ENCODE results near the gene TNFAIP8. TPM values are rescaled to one million over a fixed set of nuclear protein-coding genes. Genes with fewer than 3 reads are reported as not detected.

The TNFAIP8 gene
- total and polyA plus RNA-seq, 2 donors (not counting 1 experiment from before 2014, with no cell fraction given), result 67.3 to 109 TPM

DNA sequence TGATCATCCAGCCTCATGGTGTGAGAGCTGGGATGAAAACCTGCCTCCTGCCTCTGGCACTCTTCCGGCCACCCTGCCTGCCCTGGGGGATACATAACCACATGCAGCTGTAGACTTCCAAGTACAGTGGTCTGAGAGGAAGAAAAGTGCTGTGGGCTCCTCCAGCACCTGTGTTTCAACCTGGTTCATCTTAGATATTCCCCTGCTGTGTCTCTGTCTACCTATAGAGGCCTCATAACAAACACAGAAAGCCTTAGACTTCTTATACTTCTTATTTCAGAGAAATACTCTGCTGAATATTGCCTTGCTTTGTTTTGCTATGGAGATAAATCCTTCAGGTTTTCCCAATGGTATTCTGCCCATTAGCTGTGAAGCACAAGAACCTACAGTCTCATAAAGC lies 19.6 kb upstream of the TNFAIP8 start:
- peaks cover 95% of the 10 kb centered on the region for H3K4me1 Mint-ChIP-seq
- CTCF ChIA-PET, result interaction anchor here (0.8 to 20.0 kb wide), 9 partner anchors 10 to 348 kb away, joined by 3 to 209 read pairs (median 7); partner anchors contain the start of gene TNFAIP8
- H3K9me3 Mint-ChIP-seq (ENCODE audit: insufficient read depth), result no peaks in the 10 kb centered on the region
- 29% methylated on average over 1 of the region's 1 CpG for WGBS (ENCODE audit: insufficient coverage)
- no peak for TF ChIP-seq EZH2 (IDR thresholded peaks at IDR 0.05; ENCODE audit: borderline replicate concordance, insufficient read depth, low read depth, low read length, poor library complexity, severe bottlenecking)
- TF ChIP-seq, protein P1, sequence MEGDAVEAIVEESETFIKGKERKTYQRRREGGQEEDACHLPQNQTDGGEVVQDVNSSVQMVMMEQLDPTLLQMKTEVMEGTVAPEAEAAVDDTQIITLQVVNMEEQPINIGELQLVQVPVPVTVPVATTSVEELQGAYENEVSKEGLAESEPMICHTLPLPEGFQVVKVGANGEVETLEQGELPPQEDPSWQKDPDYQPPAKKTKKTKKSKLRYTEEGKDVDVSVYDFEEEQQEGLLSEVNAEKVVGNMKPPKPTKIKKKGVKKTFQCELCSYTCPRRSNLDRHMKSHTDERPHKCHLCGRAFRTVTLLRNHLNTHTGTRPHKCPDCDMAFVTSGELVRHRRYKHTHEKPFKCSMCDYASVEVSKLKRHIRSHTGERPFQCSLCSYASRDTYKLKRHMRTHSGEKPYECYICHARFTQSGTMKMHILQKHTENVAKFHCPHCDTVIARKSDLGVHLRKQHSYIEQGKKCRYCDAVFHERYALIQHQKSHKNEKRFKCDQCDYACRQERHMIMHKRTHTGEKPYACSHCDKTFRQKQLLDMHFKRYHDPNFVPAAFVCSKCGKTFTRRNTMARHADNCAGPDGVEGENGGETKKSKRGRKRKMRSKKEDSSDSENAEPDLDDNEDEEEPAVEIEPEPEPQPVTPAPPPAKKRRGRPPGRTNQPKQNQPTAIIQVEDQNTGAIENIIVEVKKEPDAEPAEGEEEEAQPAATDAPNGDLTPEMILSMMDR (IDR thresholded peaks at IDR 0.05), result no peak
- H2AFZ ChIP-seq (ENCODE audit: insufficient read depth, low read depth, low read length, poor library complexity, severe bottlenecking), result no peak overlapping the region
- H3K4me1 ChIP-seq (ENCODE audit: control insufficient read depth in 2 of 2, insufficient read depth in 2 of 2, low read length in 2 of 2), result peaks cover 93 to 99% of the 10 kb centered on the region in 2 donors
- intact Hi-C loops (cut with micrococcal nuclease), result no loop called here
- peak overlapping the region; percentile 70 for H3K4me3 Mint-ChIP-seq
- peak overlapping the region in 2 of 5 experiments; percentile 5 to 14 for H3K4me3 ChIP-seq (ENCODE audit: control extremely low read depth in 1 of 5, extremely low read depth in 1 of 5, insufficient read depth in 1 of 5, low read depth in 2 of 5, low read length in 4 of 5)
- ATAC-seq (ENCODE audit: low read depth) (no peak), DNase-seq (no peak)
- peak overlapping the region; percentile 43 for H3K9ac ChIP-seq (ENCODE audit: low read length)
- H3K9me3 ChIP-seq (ENCODE audit: control extremely low read depth in 1 of 3, control insufficient read depth in 2 of 3, insufficient read depth in 1 of 3, low read length in 2 of 3), result no peaks in the 10 kb centered on the region
- POLR2A ChIA-PET, result interaction anchor here (0.8 to 2.8 kb wide), 4 partner anchors 20 to 63 kb away, joined by 3 to 13 read pairs (median 3); partner anchors contain the start of gene TNFAIP8
- H3K36me3 ChIP-seq (replicated peaks in 1 of 2; ENCODE audit: control extremely low read depth in 1 of 2, control insufficient read depth in 1 of 2, extremely low read depth in 1 of 2, insufficient read depth in 2 of 2, low read length in 1 of 2), result no peaks in the 10 kb centered on the region
- no peaks in the 10 kb centered on the region for H3K27me3 ChIP-seq (replicated peaks in 1 of 4; ENCODE audit: control extremely low read depth in 1 of 4, control insufficient read depth in 3 of 4, insufficient read depth in 4 of 4, low read length in 3 of 4)
- H4K20me1 ChIP-seq (ENCODE audit: control insufficient read depth, insufficient read depth, low read length, poor library complexity, severe bottlenecking), result peaks cover 7% of the 10 kb centered on the region
- peak overlapping the region; percentile 75 for H3K4me2 ChIP-seq (replicated peaks; ENCODE audit: low read depth, low read length, poor library complexity, severe bottlenecking)
- H3K27ac Mint-ChIP-seq, result peak overlapping the region; percentile 90
- H3K27me3 Mint-ChIP-seq, result no peaks in the 10 kb centered on the region
- peak overlapping the region; percentile 87 to 91 for H3K27ac ChIP-seq (ENCODE audit: low read length in 2 of 2)
- peaks cover 100% of the 10 kb centered on the region for H3K79me2 ChIP-seq (ENCODE audit: control insufficient read depth, insufficient read depth, low read length)

DNA sequence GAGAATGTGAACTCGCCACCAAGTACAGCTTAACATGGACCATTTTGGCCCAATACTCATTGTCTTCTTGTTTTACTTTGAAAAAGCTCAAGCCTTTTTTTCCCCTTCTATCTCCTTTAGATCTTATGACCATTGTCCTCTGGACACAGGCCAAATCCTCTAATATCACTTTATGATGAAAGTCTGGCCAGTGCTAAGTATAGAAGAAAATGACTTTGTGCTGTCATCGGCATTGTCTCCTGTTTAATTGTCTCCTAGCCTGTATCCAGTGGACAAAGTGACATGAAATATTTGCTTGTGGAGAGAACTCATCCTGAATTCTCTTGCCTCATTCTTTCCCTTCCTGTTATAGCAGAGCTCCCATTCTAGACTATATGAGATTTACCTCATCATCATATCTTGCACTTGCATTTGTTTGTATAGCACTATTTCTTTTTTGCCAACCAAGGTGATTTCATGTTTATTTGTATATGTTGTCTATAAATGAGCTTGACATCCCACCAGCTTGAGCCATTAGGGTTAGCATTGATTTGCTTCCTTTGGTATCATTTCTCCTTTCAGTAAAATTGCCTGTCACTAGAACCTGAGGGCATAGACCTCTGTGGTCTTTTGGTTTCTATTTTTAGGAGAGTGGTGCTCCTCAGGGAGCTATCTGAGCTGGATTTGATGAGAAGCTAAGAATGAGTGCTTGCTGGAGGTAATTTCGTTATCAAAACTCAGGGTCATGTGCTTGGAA lies 18.8 kb upstream of the TNFAIP8 start:
- Histone ChIP-seq H2AFZ (ENCODE audit: insufficient read depth, low read depth, low read length, poor library complexity, severe bottlenecking) (no peak overlapping the region), H4K20me1 (ENCODE audit: control insufficient read depth, insufficient read depth, low read length, poor library complexity, severe bottlenecking) (peaks cover 7% of the 10 kb centered on the region), H3K36me3 (replicated peaks in 1 of 2; ENCODE audit: control extremely low read depth in 1 of 2, control insufficient read depth in 1 of 2, extremely low read depth in 1 of 2, insufficient read depth in 2 of 2, low read length in 1 of 2) (no peaks in the 10 kb centered on the region), H3K79me2 (ENCODE audit: control insufficient read depth, insufficient read depth, low read length) (peaks cover 94% of the 10 kb centered on the region), H3K9ac (ENCODE audit: low read length) (peak overlapping the region; percentile 43), H3K4me1 (ENCODE audit: control insufficient read depth in 2 of 2, insufficient read depth in 2 of 2, low read length in 2 of 2) (peaks cover 92 to 97% of the 10 kb centered on the region in 2 donors), H3K4me3 (ENCODE audit: control extremely low read depth in 1 of 5, extremely low read depth in 1 of 5, insufficient read depth in 1 of 5, low read depth in 2 of 5, low read length in 4 of 5) (peak overlapping the region in 2 of 5 experiments; percentile 12 to 48), H3K4me2 (replicated peaks; ENCODE audit: low read depth, low read length, poor library complexity, severe bottlenecking) (peak overlapping the region; percentile 75), H3K9me3 (ENCODE audit: control extremely low read depth in 1 of 3, control insufficient read depth in 2 of 3, insufficient read depth in 1 of 3, low read length in 2 of 3) (no peaks in the 10 kb centered on the region), H3K27me3 (replicated peaks in 1 of 4; ENCODE audit: control extremely low read depth in 1 of 4, control insufficient read depth in 3 of 4, insufficient read depth in 4 of 4, low read length in 3 of 4) (no peaks in the 10 kb centered on the region), H3K27ac (ENCODE audit: low read length in 2 of 2) (peak overlapping the region; percentile 87 to 91)
- Mint-ChIP-seq H3K27me3 (no peaks in the 10 kb centered on the region), H3K4me3 (peak overlapping the region; percentile 73), H3K9me3 (ENCODE audit: insufficient read depth) (no peaks in the 10 kb centered on the region), H3K4me1 (peaks cover 95% of the 10 kb centered on the region), H3K27ac (peak overlapping the region; percentile 92)
- peak; percentile 62 for DNase-seq
- ChIA-PET POLR2A (interaction anchor here (0.8 to 2.8 kb wide), 5 partner anchors 19 to 72 kb away, joined by 3 to 13 read pairs (median 3); partner anchors contain the start of gene TNFAIP8), CTCF (interaction anchor here (0.8 to 20.0 kb wide), 11 partner anchors 9 to 349 kb away, joined by 3 to 209 read pairs (median 6); partner anchors contain the start of gene TNFAIP8)
- ATAC-seq (ENCODE audit: low read depth), result no peak
- intact Hi-C loops (cut with micrococcal nuclease), result loop anchor here (1.0 kb wide), 1 partner anchor 22 kb away; no protein-coding TSS in a partner anchor
- TF ChIP-seq, protein P1 (IDR thresholded peaks at IDR 0.05), result no peak
- no peak for TF ChIP-seq EZH2 (IDR thresholded peaks at IDR 0.05; ENCODE audit: borderline replicate concordance, insufficient read depth, low read depth, low read length, poor library complexity, severe bottlenecking)
- WGBS (ENCODE audit: insufficient coverage), result 0% methylated on average over 1 of the region's 3 CpGs
